HepG2 (cell line): ENCODE measurements around the gene SLC35B2. TPM values are rescaled to one million over a fixed set of nuclear protein-coding genes. Genes with fewer than 3 reads are reported as not detected.
A peak's percentile ranks its signal among the peaks of the same experiment; 100 is the strongest.

Source experiments
- ARID4A ChIP-seq: sonication (generic); formaldehyde crosslinking; IDR thresholded peaks from 2 replicates; pipeline ENCODE4 v1.5.0; 2020; ENCODE audit warnings: mild to moderate bottlenecking, missing genetic modification reagents, borderline replicate concordance
- ATRX ChIP-seq: sonication (generic); formaldehyde crosslinking; IDR thresholded peaks from 2 replicates; pipeline ENCODE4 v1.4.0; 2020; ENCODE audit warnings: missing genetic modification reagents, borderline replicate concordance
- FLYWCH1 ChIP-seq: sonication (generic); formaldehyde crosslinking; IDR thresholded peaks from 2 replicates; pipeline ENCODE4 v1.8.1; 2023; ENCODE audit warnings: mild to moderate bottlenecking, missing genetic modification reagents
- NR2F1 ChIP-seq, 2 experiments: fragments of 450-650 bp in 1 of 2; formaldehyde crosslinking in 1 of 2; IDR thresholded peaks; 2 replicates each; pipeline versions ENCODE4 v1.5.0 to v1.6.1; 2016 to 2020; ENCODE audit warnings: mild to moderate bottlenecking in 1 of 2, missing compliant biosample characterization in 1 of 2, missing genetic modification reagents in 1 of 2, moderate library complexity in 1 of 2
- SALL2 ChIP-seq: sonication (generic); formaldehyde crosslinking; IDR thresholded peaks from 2 replicates; pipeline ENCODE4 v1.8.1; 2023; ENCODE audit warnings: mild to moderate bottlenecking, missing genetic modification reagents, inconsistent platforms
- SAP130 ChIP-seq: IDR thresholded peaks from 2 replicates; pipeline ENCODE4 v1.6.1; 2016; ENCODE audit warnings: low read depth
- SNRNP70 ChIP-seq: fragments of 200-400 bp; formaldehyde crosslinking; IDR thresholded peaks from 2 replicates; pipeline ENCODE4 v1.6.1; 2017; ENCODE audit warnings: mild to moderate bottlenecking, low read depth, low read length, moderate library complexity
- ZBTB7A ChIP-seq: sonication (generic); formaldehyde crosslinking; IDR thresholded peaks from 2 replicates; pipeline ENCODE4 v1.8.0; 2022; ENCODE audit warnings: mild to moderate bottlenecking, missing genetic modification reagents
- ZC3H4 ChIP-seq: sonication (generic); formaldehyde crosslinking; IDR thresholded peaks from 2 replicates; pipeline ENCODE4 v1.4.0; 2020; ENCODE audit warnings: missing genetic modification reagents, borderline replicate concordance
- ZMYM4 ChIP-seq: sonication (generic); formaldehyde crosslinking; IDR thresholded peaks from 2 replicates; pipeline ENCODE4 v1.8.1; 2023; ENCODE audit warnings: mild to moderate bottlenecking, missing genetic modification reagents
- ZNF552 ChIP-seq: sonication (generic); formaldehyde crosslinking; IDR thresholded peaks from 2 replicates; pipeline ENCODE4 v1.9.0; 2022; ENCODE audit warnings: missing genetic modification reagents, mild to moderate bottlenecking, borderline replicate concordance
- polyA plus RNA-seq, 8 experiments: library from polyadenylated mRNA; depleted of rRNA in 3 of 8; stranded (reverse) in 7 of 8; unstranded in 1 of 8; fragments of >200 nt; fragmentation: Illumina TruSeq in 4 of 8; extraction: Trizol in 4 of 8; gene quantifications; 2 replicates each; pipeline versions ENCODE4 v1.2.1 to v1.2.3, GENCODE V29; 2011 to 2016; ENCODE audit warnings: low read depth in 4 of 8, missing spikeins in 1 of 8, mixed read lengths in 1 of 8; ENCODE audit not compliant: insufficient read depth in 1 of 8
- total RNA-seq, 5 experiments: library from RNA; depleted of rRNA; stranded (reverse); fragments of >200 nt; fragmentation: Illumina TruSeq; extraction: Trizol; gene quantifications; 2 replicates each; pipeline ENCODE4 v1.2.3, GENCODE V29; 2016; ENCODE audit warnings: low read depth in 1 of 5

SLC35B2 gene
- total and polyA plus RNA-seq, 2 of the 13 experiments (the other 11 are each of a cell fraction or from before 2014, with no cell fraction given), result 61.1 to 148 TPM

DNA sequence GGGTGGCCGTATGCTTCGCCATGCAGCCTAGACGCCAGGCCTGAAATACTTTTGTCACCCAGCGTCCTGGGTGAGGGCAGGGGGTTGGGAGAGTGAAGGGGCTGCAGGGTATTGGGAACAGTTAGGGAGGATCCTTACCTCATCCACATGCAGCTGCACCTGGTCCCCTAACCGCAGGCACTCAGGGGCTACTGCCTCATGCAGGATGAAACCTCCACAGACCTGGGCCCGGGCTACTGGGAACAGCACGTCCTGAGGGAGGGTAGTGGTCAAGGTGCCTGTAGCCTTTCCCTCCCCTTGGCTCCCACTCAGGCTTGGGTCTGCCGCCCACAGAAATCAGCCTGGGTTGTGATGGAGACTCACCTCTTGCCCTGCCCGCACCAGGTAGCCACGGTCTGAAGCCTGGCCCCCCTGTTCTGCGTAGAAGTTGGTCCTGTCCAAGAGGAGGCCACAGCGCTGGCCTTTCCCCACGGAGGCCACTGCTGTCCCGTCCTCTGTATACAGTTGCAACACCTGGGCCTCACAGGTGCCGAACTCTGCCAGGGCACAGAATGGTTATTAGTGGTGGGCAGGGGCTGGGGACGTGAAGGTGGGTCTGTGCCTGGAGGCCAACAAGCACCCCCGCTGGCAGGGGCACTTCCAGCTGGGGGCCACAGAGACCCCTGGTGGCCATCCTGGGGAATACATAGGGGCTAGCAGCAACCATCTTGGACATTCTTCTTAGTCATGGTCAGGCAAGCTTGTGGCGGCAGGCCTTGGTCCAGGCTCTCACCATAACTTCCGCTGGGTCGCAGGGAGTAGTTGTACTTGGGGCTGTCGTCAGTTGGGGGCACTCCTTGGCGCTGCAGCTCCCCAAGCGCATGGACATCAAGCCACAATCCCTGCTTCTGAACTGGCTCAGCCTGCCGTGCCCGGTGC, 47.2 kb upstream of the SLC35B2 start (continued):
- TF ChIP-seq ARID4A (CRISPR knock-in tag) (0 out of 2 replicates have a peak, but pooled peaks have one; percentile 16), SALL2 (no peak), SNRNP70 (no peak), ZMYM4 (CRISPR knock-in tag) (no peak), ZNF552 (no peak), NR2F1 (CRISPR knock-in tag; IDR thresholded peaks at IDR 0.05) (no peak), ATRX (CRISPR knock-in tag) (no peak), SAP130 (no peak), FLYWCH1 (CRISPR knock-in tag) (no peak), ZC3H4 (CRISPR knock-in tag) (no peak), ZBTB7A (no peak)
